HL-60 (cell line): ENCODE measurements around the gene CD34.

Experiments
- DNase-seq, 2 experiments: peaks; one replicate each; pipeline ENCODE4 v3.0.0-alpha.2; 2010 to 2020; ENCODE audit warnings: low read depth in 1 of 2, low spot score in 1 of 2
- H3K27ac ChIP-seq: fragments of 250-450 bp; sonication (Bioruptor Pico); replicated peaks from 2 replicates; pipeline ENCODE4 v1.5.1; 2020; ENCODE audit warnings: mild to moderate bottlenecking, moderate library complexity
- H3K27me3 ChIP-seq: fragments of 250-450 bp; sonication (Bioruptor Pico); 2 replicates; pipeline ENCODE4 v1.5.1; 2021; ENCODE audit warnings: mild to moderate bottlenecking, moderate library complexity; ENCODE audit not compliant: insufficient read depth, poor library complexity, severe bottlenecking
- H3K4me3 ChIP-seq: replicated peaks from 2 replicates; pipeline ENCODE4 v1.5.1; 2011; ENCODE audit warnings: mild to moderate bottlenecking, control low read depth, low read length; ENCODE audit not compliant: insufficient read depth
- GABPA ChIP-seq: IDR thresholded peaks from 2 replicates; pipeline ENCODE4 v1.6.1; 2012; ENCODE audit warnings: low read depth
- POLR2AphosphoS5 ChIP-seq: IDR thresholded peaks from 2 replicates; pipeline ENCODE4 v1.6.1; 2012; ENCODE audit warnings: low read depth
- SPI1 ChIP-seq: IDR thresholded peaks from 2 replicates; pipeline ENCODE4 v1.6.1; 2012; ENCODE audit warnings: low read depth, mild to moderate bottlenecking, borderline replicate concordance
- TF ChIP-seq, protein P1 (sequence below): IDR thresholded peaks from 2 replicates; pipeline ENCODE4 v1.6.1; 2012; ENCODE audit warnings: low read depth; ENCODE audit not compliant: insufficient replicate concordance
- TF ChIP-seq, protein P2 (sequence below): IDR thresholded peaks from one replicate; pipeline ENCODE4 v1.5.1; 2011; ENCODE audit warnings: low read length, control low read depth, inconsistent platforms; ENCODE audit not compliant: insufficient read depth

CD34 gene

DNA sequence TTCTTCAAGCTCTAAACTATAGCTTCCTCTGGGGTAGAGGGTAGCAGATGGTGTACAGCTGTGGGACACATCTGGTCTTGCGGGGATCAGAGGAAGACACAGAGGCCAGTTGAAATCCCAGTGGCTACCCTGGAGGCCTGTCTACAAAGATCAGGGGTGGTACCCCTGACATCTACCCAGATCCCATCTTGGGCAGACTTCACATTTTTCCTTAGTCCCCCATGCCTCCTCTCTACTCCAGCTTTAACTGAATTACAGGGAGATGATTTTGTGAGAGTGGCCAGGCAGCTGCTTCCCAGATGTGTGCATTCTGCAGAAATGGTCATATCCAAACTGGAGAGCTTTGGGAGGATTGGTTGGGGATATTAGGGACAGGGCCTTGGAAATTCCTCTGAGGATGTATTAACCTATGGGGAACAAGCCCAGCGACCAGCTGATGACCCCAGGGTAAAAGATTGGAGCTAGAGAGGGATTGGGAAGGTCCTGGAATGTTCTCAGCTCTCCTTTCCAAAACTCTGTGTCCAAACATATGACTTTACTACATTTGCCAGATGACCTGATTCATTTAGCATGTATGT lies 9.6 kb upstream of the CD34 start:
- H3K27me3 ChIP-seq = no peaks in the 10 kb centered on the region
- TF ChIP-seq, protein P1, sequence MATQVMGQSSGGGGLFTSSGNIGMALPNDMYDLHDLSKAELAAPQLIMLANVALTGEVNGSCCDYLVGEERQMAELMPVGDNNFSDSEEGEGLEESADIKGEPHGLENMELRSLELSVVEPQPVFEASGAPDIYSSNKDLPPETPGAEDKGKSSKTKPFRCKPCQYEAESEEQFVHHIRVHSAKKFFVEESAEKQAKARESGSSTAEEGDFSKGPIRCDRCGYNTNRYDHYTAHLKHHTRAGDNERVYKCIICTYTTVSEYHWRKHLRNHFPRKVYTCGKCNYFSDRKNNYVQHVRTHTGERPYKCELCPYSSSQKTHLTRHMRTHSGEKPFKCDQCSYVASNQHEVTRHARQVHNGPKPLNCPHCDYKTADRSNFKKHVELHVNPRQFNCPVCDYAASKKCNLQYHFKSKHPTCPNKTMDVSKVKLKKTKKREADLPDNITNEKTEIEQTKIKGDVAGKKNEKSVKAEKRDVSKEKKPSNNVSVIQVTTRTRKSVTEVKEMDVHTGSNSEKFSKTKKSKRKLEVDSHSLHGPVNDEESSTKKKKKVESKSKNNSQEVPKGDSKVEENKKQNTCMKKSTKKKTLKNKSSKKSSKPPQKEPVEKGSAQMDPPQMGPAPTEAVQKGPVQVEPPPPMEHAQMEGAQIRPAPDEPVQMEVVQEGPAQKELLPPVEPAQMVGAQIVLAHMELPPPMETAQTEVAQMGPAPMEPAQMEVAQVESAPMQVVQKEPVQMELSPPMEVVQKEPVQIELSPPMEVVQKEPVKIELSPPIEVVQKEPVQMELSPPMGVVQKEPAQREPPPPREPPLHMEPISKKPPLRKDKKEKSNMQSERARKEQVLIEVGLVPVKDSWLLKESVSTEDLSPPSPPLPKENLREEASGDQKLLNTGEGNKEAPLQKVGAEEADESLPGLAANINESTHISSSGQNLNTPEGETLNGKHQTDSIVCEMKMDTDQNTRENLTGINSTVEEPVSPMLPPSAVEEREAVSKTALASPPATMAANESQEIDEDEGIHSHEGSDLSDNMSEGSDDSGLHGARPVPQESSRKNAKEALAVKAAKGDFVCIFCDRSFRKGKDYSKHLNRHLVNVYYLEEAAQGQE = no peak
- TF ChIP-seq GABPA (no peak), POLR2AphosphoS5 (no peak), SPI1 (no peak)
- TF ChIP-seq, protein P2, sequence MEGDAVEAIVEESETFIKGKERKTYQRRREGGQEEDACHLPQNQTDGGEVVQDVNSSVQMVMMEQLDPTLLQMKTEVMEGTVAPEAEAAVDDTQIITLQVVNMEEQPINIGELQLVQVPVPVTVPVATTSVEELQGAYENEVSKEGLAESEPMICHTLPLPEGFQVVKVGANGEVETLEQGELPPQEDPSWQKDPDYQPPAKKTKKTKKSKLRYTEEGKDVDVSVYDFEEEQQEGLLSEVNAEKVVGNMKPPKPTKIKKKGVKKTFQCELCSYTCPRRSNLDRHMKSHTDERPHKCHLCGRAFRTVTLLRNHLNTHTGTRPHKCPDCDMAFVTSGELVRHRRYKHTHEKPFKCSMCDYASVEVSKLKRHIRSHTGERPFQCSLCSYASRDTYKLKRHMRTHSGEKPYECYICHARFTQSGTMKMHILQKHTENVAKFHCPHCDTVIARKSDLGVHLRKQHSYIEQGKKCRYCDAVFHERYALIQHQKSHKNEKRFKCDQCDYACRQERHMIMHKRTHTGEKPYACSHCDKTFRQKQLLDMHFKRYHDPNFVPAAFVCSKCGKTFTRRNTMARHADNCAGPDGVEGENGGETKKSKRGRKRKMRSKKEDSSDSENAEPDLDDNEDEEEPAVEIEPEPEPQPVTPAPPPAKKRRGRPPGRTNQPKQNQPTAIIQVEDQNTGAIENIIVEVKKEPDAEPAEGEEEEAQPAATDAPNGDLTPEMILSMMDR = no peak
- no peak overlapping the region for H3K27ac ChIP-seq
- DNase-seq = no peak
- no peak overlapping the region for H3K4me3 ChIP-seq

- H3K4me3 ChIP-seq = no peak overlapping the region
- TF ChIP-seq SPI1 (peak; percentile 58; the same call in 1 of the 2 replicates), GABPA (no peak)
- no peak overlapping the region for H3K27ac ChIP-seq
- DNase-seq = no peak
- H3K27me3 ChIP-seq = no peaks in the 10 kb centered on the region
Observed at GRCh38 chr1:207919523-207920170, 8.7 kb upstream of the CD34 start.

- no peak for TF ChIP-seq SPI1
- TF ChIP-seq POLR2AphosphoS5 = no peak
- TF ChIP-seq, protein P2 = no peak
- no peak for TF ChIP-seq GABPA
- TF ChIP-seq, protein P1 = no peak
- DNase-seq = no peak
- Histone ChIP-seq H3K4me3 (no peak overlapping the region), H3K27me3 (peaks cover under 1% of the 10 kb centered on the region), H3K27ac (no peak overlapping the region)
Observed at GRCh38 chr1:207918581-207918980, 7.7 kb upstream of the CD34 start.

- H3K27ac ChIP-seq = no peak overlapping the region
- no peak for TF ChIP-seq GABPA
- no peak for TF ChIP-seq POLR2AphosphoS5
- no peak for TF ChIP-seq SPI1
- TF ChIP-seq, protein P1 = no peak
- TF ChIP-seq, protein P2 = no peak
- H3K27me3 ChIP-seq = peaks cover 3% of the 10 kb centered on the region
- no peak for DNase-seq
- H3K4me3 ChIP-seq = no peak overlapping the region
Observed at GRCh38 chr1:207918011-207918410, 7.1 kb upstream of the CD34 start.
